ENCODE results near the gene LAMC2. TPM values are rescaled to one million over a fixed set of nuclear protein-coding genes. Genes with fewer than 3 reads are reported as not detected.

The LAMC2 gene
- total and polyA plus RNA-seq, 9 of the 15 experiments (the other 6 are each of a cell fraction or from before 2014, with no cell fraction given): 0.02 to 0.03 TPM; not detected in 7

DNA sequence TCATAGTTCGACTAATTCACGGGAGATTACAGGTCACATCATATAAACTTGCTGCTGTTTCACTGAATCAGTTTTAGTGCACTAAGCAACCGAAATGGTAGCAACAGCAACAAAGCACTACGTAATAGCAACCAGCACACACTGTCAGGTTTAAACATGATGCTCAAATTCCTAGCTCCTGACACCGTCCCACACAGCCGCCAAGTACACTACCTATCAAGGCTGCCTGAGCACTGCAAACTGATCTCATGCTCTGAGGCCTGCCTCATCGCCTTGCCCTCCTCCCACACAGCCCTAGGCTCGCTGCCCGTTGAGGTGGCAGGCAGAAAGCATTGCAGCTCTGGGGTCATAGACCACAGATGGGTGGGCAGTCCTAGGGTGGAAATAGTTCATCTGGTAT, 12.4 kb downstream of the LAMC2 start (continued):
- TF ChIP-seq, protein P1, sequence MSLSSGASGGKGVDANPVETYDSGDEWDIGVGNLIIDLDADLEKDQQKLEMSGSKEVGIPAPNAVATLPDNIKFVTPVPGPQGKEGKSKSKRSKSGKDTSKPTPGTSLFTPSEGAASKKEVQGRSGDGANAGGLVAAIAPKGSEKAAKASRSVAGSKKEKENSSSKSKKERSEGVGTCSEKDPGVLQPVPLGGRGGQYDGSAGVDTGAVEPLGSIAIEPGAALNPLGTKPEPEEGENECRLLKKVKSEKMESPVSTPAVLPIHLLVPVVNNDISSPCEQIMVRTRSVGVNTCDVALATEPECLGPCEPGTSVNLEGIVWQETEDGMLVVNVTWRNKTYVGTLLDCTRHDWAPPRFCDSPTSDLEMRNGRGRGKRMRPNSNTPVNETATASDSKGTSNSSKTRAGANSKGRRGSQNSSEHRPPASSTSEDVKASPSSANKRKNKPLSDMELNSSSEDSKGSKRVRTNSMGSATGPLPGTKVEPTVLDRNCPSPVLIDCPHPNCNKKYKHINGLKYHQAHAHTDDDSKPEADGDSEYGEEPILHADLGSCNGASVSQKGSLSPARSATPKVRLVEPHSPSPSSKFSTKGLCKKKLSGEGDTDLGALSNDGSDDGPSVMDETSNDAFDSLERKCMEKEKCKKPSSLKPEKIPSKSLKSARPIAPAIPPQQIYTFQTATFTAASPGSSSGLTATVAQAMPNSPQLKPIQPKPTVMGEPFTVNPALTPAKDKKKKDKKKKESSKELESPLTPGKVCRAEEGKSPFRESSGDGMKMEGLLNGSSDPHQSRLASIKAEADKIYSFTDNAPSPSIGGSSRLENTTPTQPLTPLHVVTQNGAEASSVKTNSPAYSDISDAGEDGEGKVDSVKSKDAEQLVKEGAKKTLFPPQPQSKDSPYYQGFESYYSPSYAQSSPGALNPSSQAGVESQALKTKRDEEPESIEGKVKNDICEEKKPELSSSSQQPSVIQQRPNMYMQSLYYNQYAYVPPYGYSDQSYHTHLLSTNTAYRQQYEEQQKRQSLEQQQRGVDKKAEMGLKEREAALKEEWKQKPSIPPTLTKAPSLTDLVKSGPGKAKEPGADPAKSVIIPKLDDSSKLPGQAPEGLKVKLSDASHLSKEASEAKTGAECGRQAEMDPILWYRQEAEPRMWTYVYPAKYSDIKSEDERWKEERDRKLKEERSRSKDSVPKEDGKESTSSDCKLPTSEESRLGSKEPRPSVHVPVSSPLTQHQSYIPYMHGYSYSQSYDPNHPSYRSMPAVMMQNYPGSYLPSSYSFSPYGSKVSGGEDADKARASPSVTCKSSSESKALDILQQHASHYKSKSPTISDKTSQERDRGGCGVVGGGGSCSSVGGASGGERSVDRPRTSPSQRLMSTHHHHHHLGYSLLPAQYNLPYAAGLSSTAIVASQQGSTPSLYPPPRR (CRISPR knock-in tag; IDR thresholded peaks at IDR 0.05; ENCODE audit: borderline replicate concordance): no peak

DNA sequence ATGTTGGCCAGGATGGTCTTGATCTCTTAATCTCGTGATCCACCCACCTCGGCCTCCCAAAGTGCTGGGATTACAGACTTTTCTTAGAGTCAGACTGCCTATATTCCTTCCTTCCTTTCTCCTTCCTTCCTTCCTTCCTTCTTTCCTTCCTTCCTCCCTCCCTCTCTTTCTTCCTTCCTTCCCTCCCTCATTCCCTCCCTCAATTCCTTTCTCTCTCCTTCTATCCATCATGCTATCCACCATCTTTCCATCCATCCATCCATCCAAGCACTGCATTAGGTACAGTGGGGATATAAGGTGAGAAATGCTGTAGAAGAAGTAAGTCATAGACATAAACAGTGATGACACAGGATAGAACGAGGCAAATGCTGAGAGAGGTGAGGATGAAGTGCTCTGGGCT, 13.2 kb downstream of the LAMC2 start:
- no TSS peak for BruUV-seq (replicated peaks)
- Histone ChIP-seq H3K27me3 (ENCODE audit: control insufficient read depth in 2 of 2, insufficient read depth in 2 of 2, low read length in 2 of 2) (peaks cover 5 to 16% of the 10 kb centered on the region in 2 experiments; a peak in 4 of 5 replicates), H3K9ac (ENCODE audit: insufficient read depth in 1 of 2, low read depth in 2 of 2, low read length in 2 of 2) (no peak overlapping the region), H3K4me1 (replicated peaks in 1 of 2; ENCODE audit: control insufficient read depth in 2 of 2, insufficient read depth in 2 of 2, low read length in 2 of 2) (no peaks in the 10 kb centered on the region), H3K4me2 (ENCODE audit: insufficient read depth, low read length) (no peak overlapping the region), H3K9me1 (ENCODE audit: control insufficient read depth, insufficient read depth, low read length) (no peaks in the 10 kb centered on the region), H3K79me2 (ENCODE audit: control insufficient read depth, insufficient read depth, low read length) (no peaks in the 10 kb centered on the region), H2AFZ (ENCODE audit: low read depth, low read length) (no peak overlapping the region), H3K36me3 (ENCODE audit: control insufficient read depth, insufficient read depth, low read length) (no peaks in the 10 kb centered on the region), H4K20me1 (replicated peaks; ENCODE audit: control insufficient read depth, insufficient read depth, low read length) (no peaks in the 10 kb centered on the region; the same call in 1 of the 2 replicates), H3K9me3 (replicated peaks; ENCODE audit: control insufficient read depth, insufficient read depth, low read depth, low read length) (no peaks in the 10 kb centered on the region), H3K4me3 (no peak overlapping the region), H3K27ac (ENCODE audit: extremely low read depth, low read depth, low read length) (no peak overlapping the region)
- intact Hi-C loops (cut with micrococcal nuclease): no loop called here
- in situ Hi-C loops (cut with MboI): no loop called here
- no peak for DNase-seq (ENCODE audit: extremely low read depth in 1 of 4, low spot score in 3 of 4)
- ATAC-seq: no peak
- WGBS (ENCODE audit: insufficient coverage, low coverage, missing lambda C conversion rate): 0% methylated on average over 3 of the region's 3 CpGs
- ChIA-PET POLR2A (no interaction called here), CTCF (ENCODE audit: low intra/inter-chr PET ratio) (no interaction called here)
- FAIRE-seq: no peak
- TF ChIP-seq LCOR (CRISPR knock-in tag; IDR thresholded peaks at IDR 0.05) (no peak), XRCC5 (IDR thresholded peaks at IDR 0.05; ENCODE audit: low read depth, low read length) (no peak), IFI16 (CRISPR knock-in tag; IDR thresholded peaks at IDR 0.05) (no peak), RBM15 (IDR thresholded peaks at IDR 0.05; ENCODE audit: insufficient read depth, low read length) (no peak), SOX6 (IDR thresholded peaks at IDR 0.05) (no peak), SPI1 (IDR thresholded peaks at IDR 0.05; ENCODE audit: borderline replicate concordance, low read depth, low read length) (no peak), BRD4 (IDR thresholded peaks at IDR 0.05) (no peak), PHB (CRISPR knock-in tag; IDR thresholded peaks at IDR 0.05) (no peak)
- TF ChIP-seq, protein P2, sequence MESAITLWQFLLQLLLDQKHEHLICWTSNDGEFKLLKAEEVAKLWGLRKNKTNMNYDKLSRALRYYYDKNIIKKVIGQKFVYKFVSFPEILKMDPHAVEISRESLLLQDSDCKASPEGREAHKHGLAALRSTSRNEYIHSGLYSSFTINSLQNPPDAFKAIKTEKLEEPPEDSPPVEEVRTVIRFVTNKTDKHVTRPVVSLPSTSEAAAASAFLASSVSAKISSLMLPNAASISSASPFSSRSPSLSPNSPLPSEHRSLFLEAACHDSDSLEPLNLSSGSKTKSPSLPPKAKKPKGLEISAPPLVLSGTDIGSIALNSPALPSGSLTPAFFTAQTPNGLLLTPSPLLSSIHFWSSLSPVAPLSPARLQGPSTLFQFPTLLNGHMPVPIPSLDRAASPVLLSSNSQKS (CRISPR knock-in tag; IDR thresholded peaks at IDR 0.05): no peak
- TF ChIP-seq, protein P3, sequence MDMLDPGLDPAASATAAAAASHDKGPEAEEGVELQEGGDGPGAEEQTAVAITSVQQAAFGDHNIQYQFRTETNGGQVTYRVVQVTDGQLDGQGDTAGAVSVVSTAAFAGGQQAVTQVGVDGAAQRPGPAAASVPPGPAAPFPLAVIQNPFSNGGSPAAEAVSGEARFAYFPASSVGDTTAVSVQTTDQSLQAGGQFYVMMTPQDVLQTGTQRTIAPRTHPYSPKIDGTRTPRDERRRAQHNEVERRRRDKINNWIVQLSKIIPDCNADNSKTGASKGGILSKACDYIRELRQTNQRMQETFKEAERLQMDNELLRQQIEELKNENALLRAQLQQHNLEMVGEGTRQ (CRISPR knock-in tag; IDR thresholded peaks at IDR 0.05): no peak
- TF ChIP-seq, protein P4, sequence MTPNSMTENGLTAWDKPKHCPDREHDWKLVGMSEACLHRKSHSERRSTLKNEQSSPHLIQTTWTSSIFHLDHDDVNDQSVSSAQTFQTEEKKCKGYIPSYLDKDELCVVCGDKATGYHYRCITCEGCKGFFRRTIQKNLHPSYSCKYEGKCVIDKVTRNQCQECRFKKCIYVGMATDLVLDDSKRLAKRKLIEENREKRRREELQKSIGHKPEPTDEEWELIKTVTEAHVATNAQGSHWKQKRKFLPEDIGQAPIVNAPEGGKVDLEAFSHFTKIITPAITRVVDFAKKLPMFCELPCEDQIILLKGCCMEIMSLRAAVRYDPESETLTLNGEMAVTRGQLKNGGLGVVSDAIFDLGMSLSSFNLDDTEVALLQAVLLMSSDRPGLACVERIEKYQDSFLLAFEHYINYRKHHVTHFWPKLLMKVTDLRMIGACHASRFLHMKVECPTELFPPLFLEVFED (CRISPR knock-in tag; conservative IDR thresholded peaks at IDR 0.05): no peak
